HG02588 (cell line): ENCODE data around the gene MRPL10.
"Not testable (repeated sequence)": the region's sequence is repeated elsewhere in the genome, so short reads cannot be mapped to it uniquely, and the experiment has no call there.

Experiments
- ATAC-seq: cut with Tn5 transposase; IDR thresholded peaks from one replicate; pipeline ENCODE4 v1.9.1; 2021; ENCODE audit warnings: mild to moderate bottlenecking, moderate library complexity; ENCODE audit not compliant: unreplicated experiment

MRPL10 gene

GRCh38 chr17:47801176-47801765 is 30.1 kb downstream of the MRPL10 start:
- no peak for ATAC-seq

GRCh38 chr17:47800686-47801085 is 30.7 kb downstream of the MRPL10 start:
- ATAC-seq = no peak

GRCh38 chr17:47797797-47798196 is 33.5 kb downstream of the MRPL10 start:
- ATAC-seq = no peak

GRCh38 chr17:47792979-47793378 is 38.4 kb downstream of the MRPL10 start:
- no peak for ATAC-seq

- no peak for ATAC-seq
Observed at GRCh38 chr17:47792457-47792856, 38.9 kb downstream of the MRPL10 start.

- ATAC-seq = no peak
Observed at GRCh38 chr17:47791025-47791424, 40.3 kb downstream of the MRPL10 start.

GRCh38 chr17:47789611-47790561 is 41.5 kb downstream of the MRPL10 start:
- ATAC-seq = no peak

- no peak for ATAC-seq
Observed at GRCh38 chr17:47785538-47786123, 45.7 kb downstream of the MRPL10 start.

GRCh38 chr17:47781397-47781796 is 49.9 kb downstream of the MRPL10 start:
- no peak for ATAC-seq

- no peak for ATAC-seq
Observed at GRCh38 chr17:47778184-47778635, 53.1 kb downstream of the MRPL10 start.

GRCh38 chr17:47776330-47777197 is 54.8 kb downstream of the MRPL10 start:
- no peak for ATAC-seq

- ATAC-seq = no peak
Observed at GRCh38 chr17:47774987-47775580, 56.3 kb downstream of the MRPL10 start.

GRCh38 chr17:47774331-47774730 is 57.0 kb downstream of the MRPL10 start:
- no peak for ATAC-seq

GRCh38 chr17:47773649-47774048 is 57.7 kb downstream of the MRPL10 start:
- ATAC-seq = not testable (repeated sequence)
